Nephron (organoid): Measurements from ENCODE around the gene IL1RAPL1.

Experiments
- H3K27ac Mint-ChIP-seq, 3 experiments: 2 replicates each; pipeline ENCODE4 v1.8.0; 2020; ENCODE audit warnings: mixed read lengths in 3 of 3, mild to moderate bottlenecking in 2 of 3, moderate library complexity in 1 of 3
- H3K27me3 Mint-ChIP-seq: 2 replicates; pipeline ENCODE4 v1.8.0; 2021; ENCODE audit warnings: low read depth, mild to moderate bottlenecking, moderate library complexity, mixed read lengths
- H3K36me3 Mint-ChIP-seq: 2 replicates; pipeline ENCODE4 v1.8.0; 2020; ENCODE audit warnings: low read depth, mixed read lengths
- H3K4me1 Mint-ChIP-seq: 2 replicates; pipeline ENCODE4 v1.8.0; 2020; ENCODE audit warnings: mixed read lengths
- H3K4me3 Mint-ChIP-seq, 3 experiments: 2 replicates each; pipeline ENCODE4 v1.8.0; 2020; ENCODE audit warnings: mild to moderate bottlenecking in 3 of 3, mixed read lengths in 3 of 3, moderate library complexity in 2 of 3
- H3K9me3 Mint-ChIP-seq: 2 replicates; pipeline ENCODE4 v1.8.0; 2020; ENCODE audit warnings: mixed read lengths
- CTCF ChIP-seq, 3 experiments: fragments of 200-600 bp; sonication (generic); IDR thresholded peaks; one replicate each; pipeline ENCODE4 v1.5.0; 2021; ENCODE audit warnings: antibody characterized with exemption in 3 of 3; ENCODE audit not compliant: unreplicated experiment in 3 of 3

IL1RAPL1 gene

GRCh38 chrX:28609003-28609402 lies 21.8 kb downstream of the IL1RAPL1 start:
- TF ChIP-seq CTCF (IDR thresholded peaks at IDR 0.05; ENCODE audit: unreplicated experiment in 3 of 3) = no peak
- Mint-ChIP-seq H3K4me3 (no peak overlapping the region), H3K27me3 (no peaks in the 10 kb centered on the region), H3K36me3 (peaks cover 15% of the 10 kb centered on the region), H3K27ac (no peak overlapping the region), H3K9me3 (no peaks in the 10 kb centered on the region), H3K4me1 (peaks cover 22% of the 10 kb centered on the region)

- Mint-ChIP-seq H3K4me3 (no peak overlapping the region), H3K4me1 (peaks cover 23% of the 10 kb centered on the region), H3K36me3 (peaks cover 9% of the 10 kb centered on the region)
Observed at GRCh38 chrX:28609917-28610613, 22.8 kb downstream of the IL1RAPL1 start.

GRCh38 chrX:28610746-28611145 lies 23.5 kb downstream of the IL1RAPL1 start:
- Mint-ChIP-seq H3K4me1 (peaks cover 23% of the 10 kb centered on the region), H3K36me3 (peaks cover 2% of the 10 kb centered on the region), H3K4me3 (no peak overlapping the region), H3K27ac (no peak overlapping the region), H3K9me3 (no peaks in the 10 kb centered on the region), H3K27me3 (no peaks in the 10 kb centered on the region)
- no peak for TF ChIP-seq CTCF (IDR thresholded peaks at IDR 0.05; ENCODE audit: unreplicated experiment in 3 of 3)

More at GRCh38 chrX:28609917-28610613, 22.8 kb downstream of the IL1RAPL1 start:
- TF ChIP-seq CTCF (IDR thresholded peaks at IDR 0.05; ENCODE audit: unreplicated experiment in 3 of 3) = no peak
- Mint-ChIP-seq H3K9me3 (no peaks in the 10 kb centered on the region), H3K27me3 (no peaks in the 10 kb centered on the region), H3K27ac (no peak overlapping the region)

GRCh38 chrX:28613558-28613957 lies 26.3 kb downstream of the IL1RAPL1 start:
- Mint-ChIP-seq H3K36me3 (no peaks in the 10 kb centered on the region), H3K4me3 (no peak overlapping the region), H3K4me1 (peaks cover 23% of the 10 kb centered on the region), H3K27ac (peak overlapping the region; percentile 37 to 64 (median 50)), H3K9me3 (no peaks in the 10 kb centered on the region), H3K27me3 (no peaks in the 10 kb centered on the region)
- TF ChIP-seq CTCF (IDR thresholded peaks at IDR 0.05; ENCODE audit: unreplicated experiment in 3 of 3) = no peak

- no peaks in the 10 kb centered on the region for H3K27me3 Mint-ChIP-seq
- peaks cover 2% of the 10 kb centered on the region for H3K9me3 Mint-ChIP-seq
- TF ChIP-seq CTCF (IDR thresholded peaks at IDR 0.05; ENCODE audit: unreplicated experiment in 3 of 3) = no peak
- peaks cover 19% of the 10 kb centered on the region for H3K36me3 Mint-ChIP-seq
- no peak overlapping the region for H3K4me3 Mint-ChIP-seq
- no peak overlapping the region for H3K27ac Mint-ChIP-seq
- H3K4me1 Mint-ChIP-seq = peaks cover 52% of the 10 kb centered on the region
Observed at GRCh38 chrX:28625223-28625622, 38.0 kb downstream of the IL1RAPL1 start.

- Mint-ChIP-seq H3K4me1 (peaks cover 57% of the 10 kb centered on the region), H3K4me3 (no peak overlapping the region), H3K27me3 (no peaks in the 10 kb centered on the region), H3K27ac (no peak overlapping the region), H3K36me3 (peaks cover 8% of the 10 kb centered on the region), H3K9me3 (no peaks in the 10 kb centered on the region)
- TF ChIP-seq CTCF (IDR thresholded peaks at IDR 0.05; ENCODE audit: unreplicated experiment in 3 of 3) = no peak
Observed at GRCh38 chrX:28626515-28626914, 39.3 kb downstream of the IL1RAPL1 start.
